Effector memory CD4-positive, alpha-beta T cell (primary cell): ENCODE data around the gene TP53I13.

Experiments used
- DNase-seq, 3 donors: peaks; one replicate each; pipeline ENCODE4 v3.0.0-alpha.2; 2020
- H3K27ac ChIP-seq: 2 replicates; pipeline ENCODE4 v1.7.0; 2013; ENCODE audit warnings: mild to moderate bottlenecking, low read length, moderate library complexity; ENCODE audit not compliant: insufficient read depth, poor library complexity, severe bottlenecking
- H3K27me3 ChIP-seq: replicated peaks from 2 replicates; pipeline ENCODE4 v1.7.0; 2013; ENCODE audit warnings: mild to moderate bottlenecking, low read length; ENCODE audit not compliant: insufficient read depth, control insufficient read depth, poor library complexity, severe bottlenecking
- H3K36me3 ChIP-seq: 2 replicates; pipeline ENCODE4 v1.7.0; 2013; ENCODE audit warnings: mild to moderate bottlenecking, low read length, moderate library complexity; ENCODE audit not compliant: control insufficient read depth, insufficient read depth
- H3K4me1 ChIP-seq: 2 replicates; pipeline ENCODE4 v1.7.0; 2013; ENCODE audit warnings: low read length, mild to moderate bottlenecking; ENCODE audit not compliant: control insufficient read depth, insufficient read depth, poor library complexity, severe bottlenecking
- H3K4me3 ChIP-seq: 2 replicates; pipeline ENCODE4 v1.7.0; 2013; ENCODE audit warnings: low read length, low read depth, mild to moderate bottlenecking; ENCODE audit not compliant: insufficient read depth, poor library complexity, severe bottlenecking
- H3K9me3 ChIP-seq: 2 replicates; pipeline ENCODE4 v1.7.0; 2013; ENCODE audit warnings: mild to moderate bottlenecking, low read length, moderate library complexity; ENCODE audit not compliant: control insufficient read depth

TP53I13 gene

DNA sequence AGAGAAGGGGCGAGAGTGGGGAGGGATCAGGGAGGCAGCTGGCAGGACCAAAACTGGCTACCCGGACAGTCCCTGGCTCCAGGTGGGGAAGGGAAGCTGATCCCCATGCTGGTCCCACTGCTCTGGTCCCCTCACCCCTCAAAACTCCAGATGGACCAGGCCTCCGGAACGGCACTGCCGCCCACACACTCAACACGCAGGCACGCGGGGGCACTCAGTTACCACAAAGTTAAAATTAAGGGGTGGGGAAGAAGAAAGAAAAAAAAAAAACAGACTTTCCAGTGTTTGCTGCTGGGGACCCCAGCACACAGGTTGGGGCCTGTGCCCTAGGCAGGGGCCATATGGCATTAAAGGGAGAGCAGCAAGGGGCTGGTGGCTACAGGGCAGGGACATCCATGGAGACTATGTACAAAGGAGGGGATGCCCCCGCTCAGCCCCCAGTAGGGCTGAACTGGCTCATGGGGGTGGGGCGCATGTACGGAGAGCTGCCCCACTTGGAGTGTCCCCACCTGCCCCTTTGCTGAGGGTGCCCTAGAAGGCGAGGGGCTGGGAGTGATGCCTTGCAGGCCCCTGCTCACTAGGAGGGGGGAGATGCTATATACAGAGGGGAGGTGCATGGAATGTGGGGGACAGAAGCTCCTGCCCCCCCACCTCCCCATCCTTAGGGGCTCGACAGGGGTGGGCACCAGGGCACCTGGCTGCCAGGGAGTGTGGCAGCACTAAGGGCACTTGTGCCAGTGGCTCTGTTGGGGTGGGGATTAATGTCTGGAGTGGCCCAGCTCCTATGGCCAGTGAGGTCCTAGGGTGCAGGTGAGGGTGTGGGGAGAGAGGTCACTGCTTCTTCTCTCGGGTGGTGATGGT, 5.6 kb downstream of the TP53I13 start:
- H3K9me3 ChIP-seq, result no peaks in the 10 kb centered on the region
- H3K27ac ChIP-seq, result no peak overlapping the region
- DNase-seq, result no peak
- H3K36me3 ChIP-seq, result peaks cover 49% of the 10 kb centered on the region
- no peak overlapping the region for H3K4me3 ChIP-seq
- H3K27me3 ChIP-seq, result no peaks in the 10 kb centered on the region
- peaks cover 5% of the 10 kb centered on the region for H3K4me1 ChIP-seq

DNA sequence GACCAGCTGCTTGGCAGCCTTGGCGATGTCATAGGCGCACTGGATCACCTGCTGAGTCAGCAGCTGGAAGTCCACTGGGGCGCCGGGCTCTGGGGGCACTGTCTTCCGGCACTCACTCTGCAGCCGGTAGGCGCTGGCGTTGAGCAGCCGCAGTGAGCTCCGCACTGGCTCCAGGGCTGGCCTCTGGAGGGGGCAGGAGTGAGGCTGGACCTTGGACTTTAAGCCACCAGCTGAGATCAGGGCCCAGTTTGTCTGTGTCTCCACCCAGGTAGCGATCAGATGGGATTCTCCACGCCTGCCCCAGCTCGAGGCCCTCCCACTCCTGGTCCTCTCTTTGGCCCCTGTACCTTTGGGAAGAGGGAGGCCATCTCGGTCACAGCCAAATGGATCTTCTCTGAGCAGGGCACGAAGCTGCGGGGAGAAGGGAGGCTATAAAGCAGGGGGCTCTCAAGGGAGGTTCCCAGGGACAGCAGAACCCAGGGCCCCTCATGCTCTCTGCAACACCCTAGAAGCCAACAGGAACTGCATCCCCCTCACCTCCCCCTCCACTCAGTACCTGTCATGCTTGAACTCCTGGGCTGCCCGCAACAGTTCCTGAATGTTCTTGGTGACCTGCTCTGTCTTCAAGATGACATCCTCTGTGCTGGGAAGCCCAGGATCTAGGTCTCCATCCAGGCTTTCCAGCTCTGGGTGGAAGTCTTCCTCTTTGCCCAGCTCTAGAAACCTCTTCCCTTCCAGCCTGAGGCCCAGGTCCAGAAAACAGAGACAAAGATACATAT, 6.4 kb downstream of the TP53I13 start:
- Histone ChIP-seq H3K27me3 (no peaks in the 10 kb centered on the region), H3K4me3 (no peak overlapping the region), H3K27ac (no peak overlapping the region), H3K9me3 (no peaks in the 10 kb centered on the region), H3K4me1 (peaks cover 3% of the 10 kb centered on the region), H3K36me3 (peaks cover 49% of the 10 kb centered on the region)
- DNase-seq, result no peak

DNA sequence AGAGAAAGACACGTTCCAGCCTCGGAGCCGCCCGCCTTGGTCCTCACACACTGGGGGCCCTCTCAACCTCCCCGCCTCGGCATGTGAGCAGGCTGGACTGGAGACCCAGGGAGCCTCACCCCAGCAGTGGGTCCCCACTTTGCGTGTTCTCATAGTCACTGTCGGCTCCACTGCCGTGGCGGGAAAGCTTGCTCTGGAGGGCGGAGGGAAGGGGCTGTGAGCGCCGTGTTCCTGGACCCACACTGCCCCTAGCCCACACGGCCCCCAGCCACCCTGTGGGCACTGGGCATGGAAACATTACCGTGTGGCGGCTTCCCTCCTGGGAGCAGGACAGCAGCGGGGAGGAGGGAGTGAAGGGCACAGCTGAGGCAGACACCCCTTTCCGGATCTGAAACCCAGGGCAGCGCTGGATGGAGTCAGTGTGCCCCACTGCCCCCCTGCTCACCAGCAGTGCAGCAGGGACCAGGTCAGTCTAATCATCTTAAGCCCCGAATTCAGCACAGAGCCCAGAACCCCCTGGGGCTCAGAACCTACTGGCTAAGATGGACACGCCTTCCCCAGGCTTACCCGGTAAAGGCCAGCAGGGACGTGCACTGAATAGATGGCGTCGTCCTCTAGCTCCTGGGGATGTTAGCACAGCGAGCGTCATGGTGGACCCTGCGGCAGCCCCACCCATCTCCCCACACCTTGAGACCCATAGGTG, 7.2 kb downstream of the TP53I13 start:
- peaks cover 49% of the 10 kb centered on the region for H3K36me3 ChIP-seq

DNA sequence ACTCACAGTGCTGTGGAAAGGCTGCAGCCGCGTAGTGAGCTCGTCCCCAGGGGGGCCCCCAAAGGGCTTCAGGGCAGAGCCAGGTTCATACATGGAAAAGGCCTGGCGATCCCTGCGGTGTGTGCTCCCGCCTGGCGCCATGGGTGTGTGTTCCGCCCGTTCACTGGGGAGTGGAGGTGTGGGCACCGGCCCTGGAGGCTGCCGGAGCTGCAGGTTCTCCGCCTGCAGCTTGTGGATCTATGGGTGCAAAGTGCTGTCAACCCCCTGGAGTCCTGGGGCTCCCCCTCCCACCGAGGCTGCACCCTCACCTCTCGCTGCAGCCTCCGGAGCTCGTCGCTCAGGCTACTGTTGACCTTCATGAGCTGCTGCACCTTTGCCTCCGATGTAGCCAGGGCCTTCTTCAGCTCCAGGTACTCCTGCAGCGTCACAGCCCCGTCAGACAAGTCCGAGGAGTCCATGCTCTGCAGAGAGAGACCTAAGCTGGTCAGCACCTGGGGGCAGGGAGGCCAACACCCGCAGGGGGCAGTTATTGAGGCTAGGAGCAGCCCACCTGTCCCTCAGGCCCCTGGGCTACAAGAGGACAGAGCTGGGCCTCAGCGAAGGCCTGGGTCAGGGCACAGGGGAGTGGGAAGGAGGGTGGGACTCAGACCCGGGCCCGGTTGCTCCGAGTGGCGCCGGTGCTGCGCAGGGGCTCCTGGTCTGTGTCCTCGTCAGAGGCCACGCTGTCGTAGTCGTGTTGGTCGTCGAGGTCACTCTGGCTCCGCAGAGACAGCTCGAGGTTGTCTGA, 7.9 kb downstream of the TP53I13 start:
- Histone ChIP-seq H3K4me3 (no peak overlapping the region), H3K27ac (no peak overlapping the region), H3K36me3 (peaks cover 49% of the 10 kb centered on the region), H3K27me3 (no peaks in the 10 kb centered on the region), H3K4me1 (peaks cover 8% of the 10 kb centered on the region), H3K9me3 (no peaks in the 10 kb centered on the region)
- DNase-seq, result no peak

More for the DNA sequence above, 7.2 kb downstream of the TP53I13 start:
- no peaks in the 10 kb centered on the region for H3K27me3 ChIP-seq
- no peak overlapping the region for H3K27ac ChIP-seq
- DNase-seq, result no peak
- H3K4me1 ChIP-seq, result peaks cover 8% of the 10 kb centered on the region
- no peaks in the 10 kb centered on the region for H3K9me3 ChIP-seq
- H3K4me3 ChIP-seq, result no peak overlapping the region

DNA sequence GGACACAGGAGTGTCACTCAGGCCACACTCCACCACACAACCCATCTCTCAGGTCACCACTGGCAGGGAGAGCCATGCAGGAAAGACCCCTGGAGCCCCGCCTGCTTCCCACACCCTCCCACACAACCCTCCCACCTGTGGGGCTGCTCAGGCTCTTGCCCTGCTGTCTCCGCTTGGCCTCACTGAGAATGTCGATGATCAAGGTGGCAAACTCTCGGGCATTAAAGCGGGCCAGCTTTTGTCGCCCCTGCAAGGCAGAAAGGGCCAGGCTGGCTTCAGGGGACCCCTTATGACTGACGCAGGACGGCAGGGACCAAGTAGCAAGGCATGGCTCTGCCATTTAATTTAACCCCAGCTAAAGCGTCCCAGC, 8.5 kb downstream of the TP53I13 start:
- H3K27me3 ChIP-seq, result no peaks in the 10 kb centered on the region
- peaks cover 50% of the 10 kb centered on the region for H3K36me3 ChIP-seq
- peaks cover 8% of the 10 kb centered on the region for H3K4me1 ChIP-seq
- no peak overlapping the region for H3K4me3 ChIP-seq
- no peak for DNase-seq
- H3K9me3 ChIP-seq, result no peaks in the 10 kb centered on the region
- H3K27ac ChIP-seq, result no peak overlapping the region

DNA sequence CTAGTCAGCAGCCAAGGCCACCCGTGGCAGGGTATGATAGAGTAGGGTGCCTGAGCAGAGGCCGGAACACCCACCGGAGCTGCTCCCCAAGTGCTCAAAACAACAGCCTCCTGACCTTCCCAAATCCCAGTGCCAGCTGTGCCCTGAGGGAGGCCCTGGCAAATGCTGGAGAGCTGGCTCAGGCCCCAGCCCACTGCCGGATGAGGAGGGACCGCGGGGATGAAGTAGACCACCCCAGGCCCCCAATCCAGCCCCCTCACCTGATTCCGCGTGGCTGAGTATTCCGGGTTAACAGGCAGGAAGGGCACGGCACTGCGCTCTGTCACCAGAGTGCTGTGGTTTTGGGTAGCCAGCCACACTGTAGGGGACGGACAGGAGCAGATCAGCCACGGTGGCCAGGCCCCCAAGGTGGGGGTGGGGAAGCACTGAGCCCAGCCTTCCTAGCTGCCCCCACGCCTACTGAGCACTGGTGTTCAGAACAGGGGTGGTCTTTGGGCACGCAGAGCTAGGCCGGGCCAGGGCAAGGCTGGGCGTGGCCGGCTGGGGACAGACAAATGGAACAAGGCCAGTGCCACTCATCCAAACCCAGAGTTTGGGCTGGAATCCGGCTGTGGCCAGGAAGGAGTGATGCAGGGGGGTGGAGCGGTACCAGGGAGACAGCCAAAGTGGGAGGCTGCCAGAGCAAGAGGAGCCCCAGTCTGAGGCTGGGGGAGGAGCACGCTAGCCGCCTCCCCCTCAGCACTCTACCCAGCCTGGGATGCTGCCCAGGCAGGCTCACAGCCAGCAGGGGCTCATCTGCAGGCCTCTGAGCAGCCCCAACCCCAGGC, 9.1 kb downstream of the TP53I13 start:
- no peak overlapping the region for H3K27ac ChIP-seq
- H3K27me3 ChIP-seq, result no peaks in the 10 kb centered on the region
- no peak overlapping the region for H3K4me3 ChIP-seq
- peaks cover 56% of the 10 kb centered on the region for H3K36me3 ChIP-seq
- no peak for DNase-seq
- H3K4me1 ChIP-seq, result peaks cover 8% of the 10 kb centered on the region
- no peaks in the 10 kb centered on the region for H3K9me3 ChIP-seq

DNA sequence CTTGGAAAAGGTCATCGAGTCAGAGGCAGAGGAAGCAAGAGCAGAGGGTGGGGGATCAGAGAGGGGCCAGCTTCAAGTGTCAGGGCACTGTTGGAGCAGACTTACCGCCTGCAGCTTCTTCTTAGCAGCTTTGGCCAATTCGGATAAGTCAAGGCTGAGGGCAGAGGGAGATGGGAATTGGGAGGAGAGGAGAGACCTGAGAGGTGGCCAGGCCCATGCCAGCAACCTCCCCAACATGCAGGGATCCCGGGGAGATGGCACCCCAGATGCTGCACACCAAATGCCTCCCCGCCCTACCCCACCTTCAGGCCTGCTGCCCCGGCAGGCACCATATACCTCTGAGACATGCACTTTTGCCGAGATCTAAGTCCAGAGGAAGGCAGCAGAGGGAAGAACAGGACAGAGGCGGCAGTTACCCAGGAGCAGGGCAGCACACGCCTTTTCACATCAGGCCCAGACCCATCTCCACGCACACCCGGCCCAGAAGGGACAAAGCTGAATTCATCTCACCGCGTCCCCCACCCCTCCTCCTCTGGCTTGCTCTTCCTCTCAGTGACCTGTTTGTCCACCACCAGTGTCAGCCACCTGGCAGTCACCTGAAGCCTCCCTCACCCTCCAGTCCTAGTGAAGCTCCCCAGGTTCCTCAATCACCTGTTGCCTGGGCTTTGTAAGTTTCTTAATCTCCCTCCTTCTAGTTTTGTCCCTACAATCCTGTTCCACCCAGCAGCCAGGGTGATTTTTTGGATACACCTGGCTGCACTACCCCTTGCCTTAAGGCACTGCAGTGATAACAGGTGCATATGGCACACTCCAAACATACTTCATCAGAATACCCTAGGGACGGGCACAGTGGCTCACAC, 10.4 kb downstream of the TP53I13 start:
- no peak overlapping the region for H3K27ac ChIP-seq
- no peaks in the 10 kb centered on the region for H3K27me3 ChIP-seq
- DNase-seq, result no peak
- H3K4me3 ChIP-seq, result no peak overlapping the region
- peaks cover 61% of the 10 kb centered on the region for H3K36me3 ChIP-seq
- H3K4me1 ChIP-seq, result peaks cover 6% of the 10 kb centered on the region
- H3K9me3 ChIP-seq, result no peaks in the 10 kb centered on the region

DNA sequence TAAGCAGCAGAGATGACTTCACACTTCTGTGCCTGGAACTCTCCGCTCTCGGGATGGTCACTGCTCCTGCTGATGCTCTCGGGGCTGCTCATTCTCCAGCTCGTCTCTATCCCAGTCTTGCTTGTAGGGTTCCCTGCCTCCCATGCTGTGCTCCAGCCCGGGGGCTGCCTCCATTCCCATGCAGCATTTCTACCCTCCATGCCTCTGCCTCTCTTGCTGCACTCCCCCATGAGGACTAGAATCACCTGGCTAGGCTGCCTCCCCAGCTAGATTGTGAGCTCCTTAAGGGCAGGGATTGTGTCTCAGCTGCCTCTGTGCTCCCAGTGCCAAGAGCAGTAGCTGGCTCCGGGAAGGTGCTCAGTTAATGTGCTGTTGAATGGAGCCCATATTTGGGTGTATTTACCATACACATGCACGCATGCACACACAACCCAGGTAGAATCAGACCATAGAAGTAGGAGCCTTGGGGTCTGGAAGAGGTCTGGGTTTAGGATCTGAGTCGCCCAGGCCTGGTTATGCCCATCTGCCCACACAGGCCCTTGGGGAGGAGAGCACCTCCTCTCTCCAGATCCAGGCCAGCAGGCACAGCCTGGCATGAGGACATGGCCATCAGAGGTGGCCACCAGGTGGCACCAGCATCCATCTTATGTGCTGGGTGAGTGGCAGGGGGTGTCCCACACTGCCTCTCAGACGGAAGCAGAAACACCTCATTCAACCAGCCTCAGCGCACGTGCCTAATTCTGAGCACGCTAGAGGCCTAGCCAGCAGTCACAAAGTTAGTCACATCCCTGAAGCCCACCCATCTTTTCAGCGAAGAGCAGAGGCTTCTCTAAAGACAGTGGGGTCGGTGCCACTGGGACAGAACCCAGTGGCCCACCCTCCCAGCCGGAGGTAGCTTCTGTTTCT, 11.6 kb downstream of the TP53I13 start:
- Histone ChIP-seq H3K27me3 (no peaks in the 10 kb centered on the region), H3K27ac (peak overlapping the region; percentile 35), H3K4me1 (peaks cover 18% of the 10 kb centered on the region), H3K4me3 (no peak overlapping the region), H3K9me3 (no peaks in the 10 kb centered on the region), H3K36me3 (peaks cover 48% of the 10 kb centered on the region)
- DNase-seq, result peak; percentile 78 to 83 (median 80)
